GM13977 (cell line): ENCODE results near the gene DSTYK.
A peak's percentile ranks its signal among the peaks of the same experiment; 100 is the strongest.
"Not testable (repeated sequence)": the region's sequence is repeated elsewhere in the genome, so short reads cannot be mapped to it uniquely, and the experiment has no call there.

Experiments used
- DNase-seq: peaks from one replicate; pipeline ENCODE4 v3.0.0; 2012; ENCODE audit warnings: low spot score
- CTCF ChIP-seq: IDR thresholded peaks from 2 replicates; pipeline ENCODE4 v1.5.1; 2012; ENCODE audit warnings: mild to moderate bottlenecking, control low read depth; ENCODE audit not compliant: insufficient read depth; ENCODE audit errors: extremely low read depth, missing control alignments
- in situ Hi-C: fragments of 300-500 bp; cut with MboI; formaldehyde crosslinking; loops from one replicate; pipeline ENCODE4 v1.12.0; 2022; ENCODE audit warnings: low sequenced_read_pairs, low pct_unique_long_range_greater_than_20kb, mixed read lengths, inconsistent platforms; ENCODE audit not compliant: unreplicated experiment

DSTYK gene

DNA sequence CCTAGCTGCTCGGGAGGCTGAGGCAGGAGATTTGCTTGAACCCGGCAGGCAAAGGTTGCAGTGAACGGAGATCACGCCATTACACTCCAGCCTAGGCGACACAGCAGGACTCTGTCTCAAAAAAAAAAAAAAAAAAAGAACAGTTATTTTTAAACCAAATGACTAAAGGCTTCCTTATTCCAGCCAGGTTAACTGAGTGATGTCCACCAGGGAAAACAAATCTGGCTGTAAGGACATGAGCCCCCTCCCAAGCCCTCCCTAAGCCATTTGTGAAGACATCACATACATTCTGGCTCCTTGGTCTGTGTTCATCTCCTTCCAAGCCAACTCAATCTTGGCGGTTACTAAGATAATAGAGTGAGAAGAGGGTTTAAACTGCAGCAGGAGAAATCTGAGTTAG is 24.4 kb upstream of the DSTYK start:
- TF ChIP-seq CTCF, result no peak
- in situ Hi-C loops, result no loop called here
- no peak for DNase-seq

GRCh38 chr1:205233986-205234385 is 22.5 kb upstream of the DSTYK start:
- DNase-seq, in situ Hi-C loops: not testable (repeated sequence)

- in situ Hi-C loops, result no loop called here
- no peak for TF ChIP-seq CTCF
- DNase-seq, result no peak
Observed at GRCh38 chr1:205232945-205233397, 21.5 kb upstream of the DSTYK start.

DNA sequence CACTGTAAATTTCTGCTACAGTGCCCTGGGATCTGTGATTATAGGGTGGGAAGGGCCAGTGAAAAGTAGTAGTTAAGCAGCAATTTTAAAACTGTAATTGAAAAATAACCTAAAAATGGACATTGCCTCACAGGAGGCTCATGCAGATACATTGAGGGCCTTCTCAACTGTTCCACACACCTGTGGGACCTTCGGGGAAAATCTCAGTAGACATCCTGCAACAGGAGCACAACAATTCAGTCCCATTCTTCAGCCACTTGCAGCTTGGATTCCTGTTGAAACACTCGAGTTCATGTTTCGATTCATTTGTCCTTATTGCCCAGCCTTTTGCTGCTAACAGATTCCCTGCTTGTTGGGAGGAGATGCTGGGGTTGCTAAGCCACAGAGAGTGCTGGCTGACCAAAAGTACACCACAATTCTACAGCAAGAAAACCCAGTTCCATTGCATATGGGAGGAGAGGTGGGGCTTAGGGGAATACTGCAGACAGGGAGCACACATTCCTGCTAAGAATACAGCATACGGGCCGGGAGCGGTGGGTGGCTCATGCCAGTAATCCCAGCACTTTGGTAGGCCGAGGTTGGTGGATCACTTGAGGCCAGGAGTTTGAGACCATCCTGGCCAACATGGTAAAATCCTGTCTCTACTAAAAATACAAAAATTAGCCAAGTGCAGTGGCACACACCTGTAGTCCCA is 20.8 kb upstream of the DSTYK start:
- in situ Hi-C loops, result no loop called here
- DNase-seq, result no peak
- TF ChIP-seq CTCF, result no peak

GRCh38 chr1:205230982-205231381 is 19.5 kb upstream of the DSTYK start:
- DNase-seq, result no peak
- in situ Hi-C loops, result no loop called here
- TF ChIP-seq CTCF, result no peak

DNA sequence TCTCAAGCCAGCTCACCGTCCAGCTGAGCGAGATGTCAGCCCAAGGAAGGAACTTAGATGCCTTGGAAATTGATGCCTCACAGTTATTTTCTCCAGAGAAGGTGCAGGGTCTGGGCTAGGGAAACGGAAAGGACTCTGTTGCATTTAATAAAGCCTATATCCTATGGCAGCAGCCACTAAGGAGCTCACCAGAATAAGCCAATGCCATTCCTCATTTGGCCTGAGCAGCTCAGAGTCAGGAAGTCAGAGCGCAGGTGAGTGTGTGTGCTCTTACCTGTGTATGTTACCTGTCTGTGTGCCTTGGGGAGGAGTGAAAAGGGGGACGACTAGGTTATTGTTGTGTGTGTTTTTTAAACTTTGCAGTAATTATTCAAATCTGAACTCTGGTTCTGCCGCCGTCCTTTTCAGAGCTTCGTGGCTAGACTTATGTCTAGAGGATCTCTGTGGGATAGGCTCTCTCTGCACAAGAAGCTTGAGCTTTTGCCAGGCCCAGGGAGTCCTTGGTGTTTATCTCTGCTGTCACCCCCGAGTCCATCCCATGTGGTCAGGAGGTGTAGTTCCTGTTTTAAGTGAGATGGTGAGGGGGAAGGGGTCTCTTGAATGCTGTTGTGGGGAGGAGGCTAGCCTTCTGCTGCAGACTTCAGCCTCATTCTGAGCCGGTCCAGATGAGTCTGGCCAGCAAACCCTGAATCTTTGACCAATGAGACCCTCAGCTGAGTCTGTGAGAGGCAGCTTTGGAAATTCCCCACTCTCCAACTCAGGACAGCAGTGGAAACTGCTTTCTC is 18.6 kb upstream of the DSTYK start:
- DNase-seq, result no peak
- no peak for TF ChIP-seq CTCF
- in situ Hi-C loops, result no loop called here

- peak; percentile 88 for DNase-seq
Observed at GRCh38 chr1:205229399-205229871, 17.9 kb upstream of the DSTYK start.

More at GRCh38 chr1:205229399-205229871, 17.9 kb upstream of the DSTYK start:
- TF ChIP-seq CTCF, result peak; percentile 44
- in situ Hi-C loops, result no loop called here
